ENCODE results near the gene PRM1. TPM values are rescaled to one million over a fixed set of nuclear protein-coding genes. Genes with fewer than 3 reads are reported as not detected.

The PRM1 gene
- total RNA-seq, 5 donors from 2014 or later (not counting 1 experiment from before 2014, with no cell fraction given): not detected

GRCh38 chr16:11252482-11252931 is 28.6 kb downstream of the PRM1 start:
- H3K36me3 ChIP-seq (ENCODE audit: control insufficient read depth in 2 of 2, extremely low read depth in 1 of 2, insufficient read depth in 1 of 2, low read length in 1 of 2): no peaks in the 10 kb centered on the region
- peak overlapping the region; percentile 81 to 92 (median 87) for H3K4me3 Mint-ChIP-seq
- H3K27me3 ChIP-seq (replicated peaks in 1 of 2; ENCODE audit: control insufficient read depth in 2 of 2, extremely low read depth in 1 of 2, insufficient read depth in 2 of 2, low read length in 1 of 2): no peaks in the 10 kb centered on the region
- peaks cover 19% of the 10 kb centered on the region for H3K36me3 Mint-ChIP-seq
- H3K9me3 Mint-ChIP-seq: no peaks in the 10 kb centered on the region
- H3K27me3 Mint-ChIP-seq: no peaks in the 10 kb centered on the region
- H3K27ac Mint-ChIP-seq: peak overlapping the region; percentile 92
- WGBS (ENCODE audit: insufficient coverage): 95% methylated on average over 4 of the region's 8 CpGs
- no peaks in the 10 kb centered on the region for H3K9me3 ChIP-seq
- DNase-seq: peak in 2 of 35 experiments; percentile 21 to 27
- POLR2A ChIA-PET: interaction anchor here (0.9 to 1.0 kb wide), 3 partner anchors 27 to 46 kb away, joined by 3 to 5 read pairs (median 3); no protein-coding TSS in a partner anchor
- CTCF ChIA-PET: interaction anchor here in 1 of 2 donors (0.6 to 1.7 kb wide), 5 partner anchors 19 to 288 kb away, joined by 3 to 10 read pairs (median 4); no protein-coding TSS in a partner anchor
- ATAC-seq (replicated peaks in 1 of 4): no peak
- H3K4me1 Mint-ChIP-seq: peaks cover 43 to 52% (median 47%) of the 10 kb centered on the region in 3 donors
- peak overlapping the region; percentile 11 to 44 for H3K4me3 ChIP-seq (ENCODE audit: control insufficient read depth in 1 of 2, extremely low read depth in 1 of 2, low read length in 1 of 2)
- H3K27ac ChIP-seq (ENCODE audit: low read length): peak overlapping the region; percentile 61
- H3K4me1 ChIP-seq (ENCODE audit: control insufficient read depth in 1 of 2, extremely low read depth in 1 of 2, insufficient read depth in 2 of 2, low read length in 2 of 2): peaks cover 33 to 46% of the 10 kb centered on the region in 2 experiments

GRCh38 chr16:11251525-11252481 is 29.3 kb downstream of the PRM1 start:
- DNase-seq (peak; percentile 38 to 86 (median 75)), ATAC-seq (replicated peaks in 1 of 4) (peak; percentile 20 to 23 (median 22))
- H3K27ac ChIP-seq (ENCODE audit: low read length): peak overlapping the region; percentile 61
- ChIA-PET CTCF (interaction anchor here in 1 of 2 donors (0.6 to 1.7 kb wide), 7 partner anchors 18 to 834 kb away, joined by 3 to 10 read pairs (median 4); no protein-coding TSS in a partner anchor), POLR2A (interaction anchor here (0.5 to 1.0 kb wide), 4 partner anchors 27 to 46 kb away, joined by 3 to 6 read pairs (median 4); no protein-coding TSS in a partner anchor)
- H3K4me1 Mint-ChIP-seq: peaks cover 36 to 45% (median 40%) of the 10 kb centered on the region in 3 donors
- H3K4me1 ChIP-seq (ENCODE audit: control insufficient read depth in 1 of 2, extremely low read depth in 1 of 2, insufficient read depth in 2 of 2, low read length in 2 of 2): peaks cover 26 to 39% of the 10 kb centered on the region in 2 experiments
- WGBS (ENCODE audit: insufficient coverage): 29% methylated on average over 9 of the region's 18 CpGs
- no peaks in the 10 kb centered on the region for H3K27me3 Mint-ChIP-seq
- no peaks in the 10 kb centered on the region for H3K9me3 ChIP-seq
- peak overlapping the region; percentile 11 to 18 for H3K4me3 ChIP-seq (ENCODE audit: control insufficient read depth in 1 of 2, extremely low read depth in 1 of 2, low read length in 1 of 2)
- H3K27me3 ChIP-seq (replicated peaks in 1 of 2; ENCODE audit: control insufficient read depth in 2 of 2, extremely low read depth in 1 of 2, insufficient read depth in 2 of 2, low read length in 1 of 2): no peaks in the 10 kb centered on the region
- H3K36me3 Mint-ChIP-seq: peaks cover 19% of the 10 kb centered on the region
- H3K9me3 Mint-ChIP-seq: no peaks in the 10 kb centered on the region
- H3K27ac Mint-ChIP-seq: peak overlapping the region; percentile 92
- H3K36me3 ChIP-seq (ENCODE audit: control insufficient read depth in 2 of 2, extremely low read depth in 1 of 2, insufficient read depth in 1 of 2, low read length in 1 of 2): no peaks in the 10 kb centered on the region
- peak overlapping the region; percentile 81 to 92 (median 87) for H3K4me3 Mint-ChIP-seq

GRCh38 chr16:11250786-11251524 is 30.2 kb downstream of the PRM1 start:
- Mint-ChIP-seq H3K4me3 (no peak overlapping the region), H3K4me1 (peaks cover 36 to 44% (median 40%) of the 10 kb centered on the region in 3 donors), H3K36me3 (peaks cover 19% of the 10 kb centered on the region), H3K9me3 (no peaks in the 10 kb centered on the region), H3K27ac (peak overlapping the region; percentile 92), H3K27me3 (no peaks in the 10 kb centered on the region)
- Histone ChIP-seq H3K27me3 (replicated peaks in 1 of 2; ENCODE audit: control insufficient read depth in 2 of 2, extremely low read depth in 1 of 2, insufficient read depth in 2 of 2, low read length in 1 of 2) (no peaks in the 10 kb centered on the region), H3K9me3 (no peaks in the 10 kb centered on the region), H3K4me3 (ENCODE audit: control insufficient read depth in 1 of 2, extremely low read depth in 1 of 2, low read length in 1 of 2) (no peak overlapping the region), H3K27ac (ENCODE audit: low read length) (peak overlapping the region; percentile 61), H3K4me1 (ENCODE audit: control insufficient read depth in 1 of 2, extremely low read depth in 1 of 2, insufficient read depth in 2 of 2, low read length in 2 of 2) (peaks cover 25 to 39% of the 10 kb centered on the region in 2 experiments), H3K36me3 (ENCODE audit: control insufficient read depth in 2 of 2, extremely low read depth in 1 of 2, insufficient read depth in 1 of 2, low read length in 1 of 2) (no peaks in the 10 kb centered on the region)
- ATAC-seq (replicated peaks in 1 of 4) (no peak), DNase-seq (no peak)
- WGBS (ENCODE audit: insufficient coverage): 100% methylated on average over 2 of the region's 10 CpGs
- ChIA-PET POLR2A (interaction anchor here in 1 of 2 donors (0.6 kb wide), 1 partner anchor 17 kb away, joined by 3 read pairs; no protein-coding TSS in a partner anchor), CTCF (interaction anchor here in 1 of 2 donors (1.2 kb wide), 1 partner anchor 286 kb away, joined by 4 read pairs; no protein-coding TSS in a partner anchor)

- Mint-ChIP-seq H3K36me3 (peaks cover 19% of the 10 kb centered on the region), H3K27ac (peak overlapping the region; percentile 61 to 72), H3K4me3 (no peak overlapping the region), H3K9me3 (no peaks in the 10 kb centered on the region), H3K4me1 (peaks cover 40 to 45% (median 41%) of the 10 kb centered on the region in 3 donors), H3K27me3 (no peaks in the 10 kb centered on the region)
- Histone ChIP-seq H3K4me3 (ENCODE audit: control insufficient read depth in 1 of 2, extremely low read depth in 1 of 2, low read length in 1 of 2) (no peak overlapping the region), H3K36me3 (ENCODE audit: control insufficient read depth in 2 of 2, extremely low read depth in 1 of 2, insufficient read depth in 1 of 2, low read length in 1 of 2) (no peaks in the 10 kb centered on the region), H3K4me1 (ENCODE audit: control insufficient read depth in 1 of 2, extremely low read depth in 1 of 2, insufficient read depth in 2 of 2, low read length in 2 of 2) (peaks cover 25 to 39% of the 10 kb centered on the region in 2 experiments), H3K27ac (ENCODE audit: low read length) (no peak overlapping the region), H3K27me3 (replicated peaks in 1 of 2; ENCODE audit: control insufficient read depth in 2 of 2, extremely low read depth in 1 of 2, insufficient read depth in 2 of 2, low read length in 1 of 2) (no peaks in the 10 kb centered on the region), H3K9me3 (no peaks in the 10 kb centered on the region)
- DNase-seq: no peak
- ATAC-seq (replicated peaks in 1 of 4): no peak
- ChIA-PET POLR2A (interaction anchor here (0.5 to 1.0 kb wide), 3 partner anchors 14 to 90 kb away, joined by 3 to 5 read pairs (median 3); no protein-coding TSS in a partner anchor), CTCF (no interaction called here)
- 92% methylated on average over 13 of the region's 16 CpGs for WGBS (ENCODE audit: insufficient coverage)
Measured at GRCh38 chr16:11250091-11250785, 30.9 kb downstream of the PRM1 start.

GRCh38 chr16:11249233-11250061 is 31.7 kb downstream of the PRM1 start:
- no peaks in the 10 kb centered on the region for H3K27me3 ChIP-seq (replicated peaks in 1 of 2; ENCODE audit: control insufficient read depth in 2 of 2, extremely low read depth in 1 of 2, insufficient read depth in 2 of 2, low read length in 1 of 2)
- Mint-ChIP-seq H3K27me3 (no peaks in the 10 kb centered on the region), H3K4me1 (peaks cover 40 to 48% (median 45%) of the 10 kb centered on the region in 3 donors), H3K36me3 (peaks cover 19% of the 10 kb centered on the region), H3K9me3 (no peaks in the 10 kb centered on the region), H3K27ac (peak overlapping the region in 1 of 2 donors; percentile 39), H3K4me3 (no peak overlapping the region)
- WGBS (ENCODE audit: insufficient coverage): 96% methylated on average over 47 of the region's 63 CpGs
- no peak overlapping the region for H3K27ac ChIP-seq (ENCODE audit: low read length)
- DNase-seq (no peak), ATAC-seq (replicated peaks in 1 of 4) (no peak)
- POLR2A ChIA-PET: interaction anchor here (0.5 to 1.0 kb wide), 2 partner anchors 13 to 89 kb away, joined by 3 to 5 read pairs; no protein-coding TSS in a partner anchor
- no peaks in the 10 kb centered on the region for H3K36me3 ChIP-seq (ENCODE audit: control insufficient read depth in 2 of 2, extremely low read depth in 1 of 2, insufficient read depth in 1 of 2, low read length in 1 of 2)
- no peak overlapping the region for H3K4me3 ChIP-seq (ENCODE audit: control insufficient read depth in 1 of 2, extremely low read depth in 1 of 2, low read length in 1 of 2)
- CTCF ChIA-PET: no interaction called here
- H3K4me1 ChIP-seq (ENCODE audit: control insufficient read depth in 1 of 2, extremely low read depth in 1 of 2, insufficient read depth in 2 of 2, low read length in 2 of 2): peaks cover 25 to 36% of the 10 kb centered on the region in 2 experiments
- H3K9me3 ChIP-seq: no peaks in the 10 kb centered on the region
